H1 (cell line): Measurements from ENCODE around the gene ADAMTS13. TPM values are rescaled to one million over a fixed set of nuclear protein-coding genes. Genes with fewer than 3 reads are reported as not detected.

Experiments used
- CTCF ChIA-PET: fragments of 300-600 bp; sonication (Branson Sonifier 250); formaldehyde crosslinking; loops from one replicate; lab custom pipeline; 2021; ENCODE audit not compliant: partially characterized antibody; lab: Charles Lee
- POLR2A ChIA-PET: fragments of 300-600 bp; sonication (Branson Sonifier 250); formaldehyde crosslinking; loops from one replicate; lab custom pipeline; 2021; ENCODE audit warnings: inconsistent platforms; ENCODE audit not compliant: partially characterized antibody; lab: Charles Lee
- DNase-seq, 2 experiments: peaks; one replicate each; pipeline versions ENCODE4 v3.0.0 to v3.0.0-alpha.2; 2010 to 2022; ENCODE audit warnings: low spot score in 2 of 2, low read depth in 1 of 2, mixed read lengths in 1 of 2
- FAIRE-seq: peaks from 2 replicates; lab custom pipeline; 2011; peaks lifted over from hg19 to GRCh38; lab: Jason Lieb, UNC
- H2AFZ ChIP-seq: 2 replicates; pipeline ENCODE4 v1.8.1; 2012; ENCODE audit warnings: low read length, inconsistent platforms
- H2AK5ac ChIP-seq: 2 replicates; pipeline ENCODE4 v1.6.1; 2013; ENCODE audit warnings: low read depth, low read length
- H2BK120ac ChIP-seq: replicated peaks from 2 replicates; pipeline ENCODE3; 2013; ENCODE audit warnings: low read depth, low read length, inconsistent platforms
- H2BK12ac ChIP-seq: 2 replicates; pipeline ENCODE4 v1.6.1; 2013; ENCODE audit warnings: low read depth, low read length
- H2BK15ac ChIP-seq: 2 replicates; pipeline ENCODE4 v1.6.1; 2013; ENCODE audit warnings: low read length
- H2BK20ac ChIP-seq: 2 replicates; pipeline ENCODE4 v1.6.1; 2013; ENCODE audit warnings: low read length
- H2BK5ac ChIP-seq: 2 replicates; pipeline ENCODE4 v1.6.1; 2013; ENCODE audit warnings: low read depth, low read length
- H3K14ac ChIP-seq: 2 replicates; pipeline ENCODE4 v1.6.1; 2013; ENCODE audit warnings: inconsistent platforms; ENCODE audit not compliant: insufficient read length
- H3K18ac ChIP-seq: 2 replicates; pipeline ENCODE4 v1.6.1; 2013; ENCODE audit warnings: low read length; ENCODE audit errors: extremely low read depth
- H3K23ac ChIP-seq: 2 replicates; pipeline ENCODE4 v1.6.1; 2013; ENCODE audit warnings: inconsistent platforms; ENCODE audit not compliant: insufficient read length
- H3K23me2 ChIP-seq: 2 replicates; pipeline ENCODE4 v1.6.1; 2013; ENCODE audit warnings: low read depth, low read length
- H3K27ac ChIP-seq: 2 replicates; pipeline ENCODE4 v1.6.1; 2011; ENCODE audit warnings: low read depth, low read length, inconsistent platforms
- H3K27me3 ChIP-seq, 4 experiments: replicated peaks in 1 of 4; 1 replicate in 1 of 4; 2 replicates in 3 of 4; pipeline versions ENCODE4 v1.6.1 to v1.8.1; 2011 to 2013; ENCODE audit warnings: low read length in 3 of 4, mild to moderate bottlenecking in 3 of 4, inconsistent platforms in 2 of 4, mixed read lengths in 2 of 4, moderate library complexity in 1 of 4; ENCODE audit not compliant: control insufficient read depth in 3 of 4, insufficient read depth in 3 of 4; ENCODE audit errors: extremely low read depth in 1 of 4
- H3K36me3 ChIP-seq, 4 experiments: 2 replicates each; pipeline versions ENCODE4 v1.6.1 to v1.8.1; 2011 to 2013; ENCODE audit warnings: mild to moderate bottlenecking in 4 of 4, low read length in 3 of 4, moderate library complexity in 2 of 4, control low read depth in 1 of 4, inconsistent platforms in 1 of 4; ENCODE audit not compliant: insufficient read depth in 4 of 4, control insufficient read depth in 2 of 4
- H3K4ac ChIP-seq: replicated peaks from 2 replicates; pipeline ENCODE3; 2013; ENCODE audit warnings: low read length, low read depth, mixed read lengths, inconsistent platforms; ENCODE audit not compliant: insufficient read length
- H3K4me1 ChIP-seq, 4 experiments: replicated peaks in 1 of 4; 1 replicate in 1 of 4; 2 replicates in 3 of 4; pipeline versions ENCODE4 v1.6.1 to v1.8.1; 2011 to 2013; ENCODE audit warnings: low read length in 3 of 4, inconsistent platforms in 2 of 4, mixed read lengths in 1 of 4; ENCODE audit not compliant: insufficient read depth in 4 of 4, control insufficient read depth in 3 of 4
- H3K4me2 ChIP-seq, 2 experiments: 2 replicates each; pipeline versions ENCODE4 v1.6.1 to v1.8.1; 2011 to 2013; ENCODE audit warnings: low read depth in 2 of 2, low read length in 2 of 2, control low read depth in 1 of 2, inconsistent platforms in 1 of 2, mild to moderate bottlenecking in 1 of 2; ENCODE audit not compliant: insufficient read depth in 1 of 2
- H3K4me3 ChIP-seq, 4 experiments: fragments of 200-600, 300-600 bp in 1 of 4; sonication (generic), shearing (Covaris generic), sonication (Bioruptor Twin) in 1 of 4; 2 replicates each; pipeline versions ENCODE4 v1.5.1 to v1.8.1; 2011 to 2016; ENCODE audit warnings: low read length in 4 of 4, low read depth in 3 of 4, control low read depth in 2 of 4, inconsistent platforms in 2 of 4, mild to moderate bottlenecking in 2 of 4, mixed read lengths in 1 of 4, moderate library complexity in 1 of 4; ENCODE audit not compliant: insufficient read depth in 2 of 4; ENCODE audit errors: extremely low read depth in 1 of 4
- H3K56ac ChIP-seq: replicated peaks from 2 replicates; pipeline ENCODE3; 2013; ENCODE audit warnings: low read depth, mild to moderate bottlenecking, mixed read lengths, low read length, inconsistent platforms; ENCODE audit not compliant: insufficient read length
- H3K79me1 ChIP-seq: 2 replicates; pipeline ENCODE4 v1.6.1; 2013; ENCODE audit warnings: low read depth, low read length, control low read depth
- H3K79me2 ChIP-seq, 2 experiments: 2 replicates each; pipeline versions ENCODE4 v1.6.1 to v1.8.1; 2012 to 2013; ENCODE audit warnings: low read length in 2 of 2, mild to moderate bottlenecking in 2 of 2, inconsistent platforms in 1 of 2; ENCODE audit not compliant: insufficient read depth in 2 of 2, control insufficient read depth in 1 of 2
- H3K9ac ChIP-seq, 4 experiments: replicated peaks in 1 of 4; 1 replicate in 1 of 4; 2 replicates in 3 of 4; pipeline versions ENCODE4 v1.6.1 to v1.8.1; 2011 to 2013; ENCODE audit warnings: low read depth in 3 of 4, low read length in 3 of 4, control low read depth in 2 of 4, mild to moderate bottlenecking in 2 of 4, moderate library complexity in 2 of 4, inconsistent platforms in 1 of 4; ENCODE audit errors: extremely low read depth in 1 of 4
- H3K9me3 ChIP-seq, 2 experiments: 2 replicates each; pipeline versions ENCODE4 v1.6.1 to v1.8.1; 2012 to 2013; ENCODE audit warnings: mild to moderate bottlenecking in 2 of 2, moderate library complexity in 2 of 2, control low read depth in 1 of 2, inconsistent platforms in 1 of 2, low read depth in 1 of 2, low read length in 1 of 2, mixed read lengths in 1 of 2; ENCODE audit not compliant: insufficient read depth in 2 of 2
- H4K20me1 ChIP-seq, 2 experiments: replicated peaks in 1 of 2; 2 replicates each; pipeline versions ENCODE3 to v1.8.1; 2011 to 2013; ENCODE audit warnings: inconsistent platforms in 2 of 2, low read length in 2 of 2, mild to moderate bottlenecking in 1 of 2; ENCODE audit not compliant: insufficient read depth in 2 of 2, control insufficient read depth in 1 of 2
- H4K5ac ChIP-seq: 2 replicates; pipeline ENCODE4 v1.6.1; 2013; ENCODE audit warnings: low read length, low read depth, mixed read lengths, inconsistent platforms; ENCODE audit not compliant: insufficient read length
- H4K8ac ChIP-seq: 2 replicates; pipeline ENCODE4 v1.8.0; 2013; ENCODE audit warnings: mild to moderate bottlenecking, moderate library complexity, low read length, inconsistent platforms; ENCODE audit not compliant: insufficient read depth; ENCODE audit errors: extremely low read depth
- H4K91ac ChIP-seq: replicated peaks from 2 replicates; pipeline ENCODE3; 2013; ENCODE audit warnings: low read length, mixed read lengths, inconsistent platforms; ENCODE audit not compliant: insufficient read length
- CTCF ChIP-seq, 3 experiments: IDR thresholded peaks; 1 replicate in 2 of 3; 2 replicates in 1 of 3; pipeline versions ENCODE4 v1.5.1 to v1.6.1; 2011; ENCODE audit warnings: low read length in 3 of 3, mild to moderate bottlenecking in 3 of 3, inconsistent platforms in 2 of 3, low read depth in 1 of 3, moderate library complexity in 1 of 3; ENCODE audit not compliant: insufficient read depth in 1 of 3; ENCODE audit errors: control extremely low read depth in 1 of 3
- HDAC2 ChIP-seq, 2 experiments: fragments of 300-600 bp in 1 of 2; sonication (generic) in 1 of 2; IDR thresholded peaks; 2 replicates each; pipeline ENCODE4 v1.6.1; 2011 to 2012; ENCODE audit warnings: low read depth in 2 of 2, low read length in 2 of 2, mild to moderate bottlenecking in 2 of 2, moderate library complexity in 2 of 2, borderline replicate concordance in 1 of 2, inconsistent platforms in 1 of 2
- JUN ChIP-seq: IDR thresholded peaks from 2 replicates; pipeline ENCODE4 v1.6.1; 2011; ENCODE audit warnings: low read depth, mild to moderate bottlenecking, improper control_type of control experiment, low read length
- RFX5 ChIP-seq: IDR thresholded peaks from 2 replicates; pipeline ENCODE4 v1.6.1; 2011; ENCODE audit warnings: low read depth, low read length, improper control_type of control experiment, borderline replicate concordance
- WGBS, 2 experiments: shearing (Covaris generic) in 1 of 2; methylation state at CpG; one replicate each; pipeline versions ENCODE4 v1.1.6 to v1.1.7; 2013 to 2015; ENCODE audit warnings: low lambda C conversion rate in 2 of 2, mixed read lengths in 2 of 2, inconsistent platforms in 1 of 2, low coverage in 1 of 2, missing lambda C conversion rate in 1 of 2; ENCODE audit not compliant: insufficient replicate concordance in 2 of 2, insufficient coverage in 1 of 2, insufficient read length in 1 of 2; ENCODE audit errors: extremely low coverage in 1 of 2, missing lambda C conversion rate in 1 of 2; 5-methylcytosine and 5-hydroxymethylcytosine counted together
- polyA plus RNA-seq, 7 experiments: library from polyadenylated mRNA; depleted of rRNA in 3 of 7; stranded (reverse) in 5 of 7; unstranded in 2 of 7; fragments of >200 nt in 5 of 7; fragments of 200-250 nt in 2 of 7; gene quantifications; 1 replicate in 5 of 7; 2 replicates in 1 of 7; 4 replicates in 1 of 7; pipeline versions ENCODE4 v1.2.1 to v1.2.3, GENCODE V29; 2011 to 2013; ENCODE audit warnings: missing spikeins in 2 of 7, mixed read lengths in 2 of 7
- total RNA-seq: library from RNA; stranded (reverse); fragmentation: NEBNext Ultra II Directional; extraction: Animal tissue kit (Norgen Biotek cat#: 25700); gene quantifications from 2 replicates; pipeline ENCODE4 v1.2.1, GENCODE V29; 2021

Gene ADAMTS13
- total and polyA plus RNA-seq, 2 of the 8 experiments (the other 6 are each of a cell fraction or from before 2014, with no cell fraction given), result 4.4 to 5.8 TPM

GRCh38 chr9:133387680-133388079 lies 34.5 kb upstream of the ADAMTS13 start:
- H3K18ac ChIP-seq, result no peak overlapping the region
- no peak overlapping the region for H3K4me2 ChIP-seq
- WGBS, 2 experiments, result 88% methylated on average over 9 of the region's 9 CpGs; no CpG with 5 or more reads in 1 of the 2 experiments
- H3K79me2 ChIP-seq, result no peaks in the 10 kb centered on the region
- H2BK20ac ChIP-seq, result no peak overlapping the region
- peaks cover 0 to 10% of the 10 kb centered on the region in 2 experiments for H4K20me1 ChIP-seq
- H2BK120ac ChIP-seq, result no peak overlapping the region
- H3K56ac ChIP-seq, result no peak overlapping the region
- H4K8ac ChIP-seq, result no peak overlapping the region
- no peaks in the 10 kb centered on the region; a peak in 1 of 7 replicates for H3K4me1 ChIP-seq
- H3K9me3 ChIP-seq, result peaks cover 4 to 11% of the 10 kb centered on the region in 2 experiments; a peak in 3 of 4 replicates
- H3K27ac ChIP-seq, result no peak overlapping the region
- no peak overlapping the region for H4K91ac ChIP-seq
- H3K23me2 ChIP-seq, result peaks cover 13% of the 10 kb centered on the region; the same call in 1 of the 2 replicates
- no peak overlapping the region for H2BK12ac ChIP-seq
- FAIRE-seq, result no peak
- H3K23ac ChIP-seq, result no peak overlapping the region
- H3K79me1 ChIP-seq, result no peaks in the 10 kb centered on the region
- H3K9ac ChIP-seq, result no peak overlapping the region
- no peak overlapping the region for H2BK15ac ChIP-seq
- no peak overlapping the region for H3K4me3 ChIP-seq
- H3K27me3 ChIP-seq, result peaks cover 0 to 2% (median 0%) of the 10 kb centered on the region in 4 experiments; a peak in 2 of 7 replicates
- no peak overlapping the region; the same call in 1 of the 2 replicates for H2AFZ ChIP-seq
- no peak overlapping the region for H4K5ac ChIP-seq
- ChIA-PET POLR2A (interaction anchor here (0.6 to 2.6 kb wide), 4 partner anchors 9 to 233 kb away, joined by 3 to 11 read pairs (median 6); no protein-coding TSS in a partner anchor), CTCF (interaction anchor here (1.1 to 4.7 kb wide), 5 partner anchors 9 to 28 kb away, joined by 3 to 52 read pairs (median 5); no protein-coding TSS in a partner anchor)
- DNase-seq, result no peak
- H3K36me3 ChIP-seq, result no peaks in the 10 kb centered on the region; a peak in 1 of 8 replicates
- no peak overlapping the region for H3K4ac ChIP-seq
- H2BK5ac ChIP-seq, result no peak overlapping the region
- H2AK5ac ChIP-seq, result no peak overlapping the region
- no peak overlapping the region for H3K14ac ChIP-seq
- TF ChIP-seq JUN, result no peak
- TF ChIP-seq CTCF (IDR thresholded peaks at IDR 0.05; ENCODE audit: control extremely low read depth in 1 of 3, insufficient read depth in 1 of 3, low read depth in 1 of 3, low read length in 3 of 3), result no peak
- no peak for TF ChIP-seq RFX5
- TF ChIP-seq HDAC2 (IDR thresholded peaks at IDR 0.05; ENCODE audit: borderline replicate concordance in 1 of 2, low read depth in 2 of 2, low read length in 2 of 2), result no peak
